ENCODE data around the gene MAP1LC3B.

Gene MAP1LC3B

GRCh38 chr16:87391950-87392820, at the start of gene MAP1LC3B:
Gene MAP1LC3B, plus strand, starts transcription at chr16:87392336. Its CDS starts 92 bp downstream, at chr16:87392428.
- ChIA-PET CTCF (interaction anchor here (0.9 to 7.9 kb wide), 8 partner anchors 9 to 377 kb away, joined by 3 to 53 read pairs (median 8); partner anchors contain the start of gene FBXO31), POLR2A (interaction anchor here (1.6 kb wide), 1 partner anchor 9 kb away, joined by 7 read pairs; the partner anchor contains the start of gene FBXO31)
- peak; percentile 59 for DNase-seq (ENCODE audit: low read depth, low spot score)
- no peak for TF ChIP-seq CTCF (IDR thresholded peaks at IDR 0.05; ENCODE audit: insufficient read depth, low read length, missing control alignments)
- peak within 1 kb of the TSS; percentile 81 for H3K4me3 ChIP-seq (ENCODE audit: low read depth, low read length)

- TF ChIP-seq CTCF (IDR thresholded peaks at IDR 0.05; ENCODE audit: insufficient read depth, low read length, missing control alignments) = no peak
- CTCF ChIA-PET = interaction anchor here (0.9 to 3.0 kb wide), 2 partner anchors 9 to 18 kb away, joined by 4 to 10 read pairs; no protein-coding TSS in a partner anchor
- no peak overlapping the region for H3K4me3 ChIP-seq (ENCODE audit: low read depth, low read length)
- DNase-seq (ENCODE audit: low read depth, low spot score) = no peak
- POLR2A ChIA-PET = no interaction called here
Observed at GRCh38 chr16:87342504-87342903, 49.6 kb upstream of the MAP1LC3B start.

- no peak for DNase-seq (ENCODE audit: low read depth, low spot score)
- ChIA-PET POLR2A (no interaction called here), CTCF (interaction anchor here (3.0 kb wide), 1 partner anchor 19 kb away, joined by 10 read pairs; no protein-coding TSS in a partner anchor)
- H3K4me3 ChIP-seq (ENCODE audit: low read depth, low read length) = no peak overlapping the region
- TF ChIP-seq CTCF (IDR thresholded peaks at IDR 0.05; ENCODE audit: insufficient read depth, low read length, missing control alignments) = no peak
Observed at GRCh38 chr16:87342978-87343752, 49.0 kb upstream of the MAP1LC3B start.

- POLR2A ChIA-PET = no interaction called here
- no peak for TF ChIP-seq CTCF (IDR thresholded peaks at IDR 0.05; ENCODE audit: insufficient read depth, low read length, missing control alignments)
- DNase-seq (ENCODE audit: low read depth, low spot score) = no peak
- no peak overlapping the region for H3K4me3 ChIP-seq (ENCODE audit: low read depth, low read length)
- CTCF ChIA-PET = interaction anchor here (3.0 kb wide), 1 partner anchor 19 kb away, joined by 10 read pairs; no protein-coding TSS in a partner anchor
Observed at GRCh38 chr16:87343753-87344050, 48.4 kb upstream of the MAP1LC3B start.

GRCh38 chr16:87344165-87344930, 47.8 kb upstream of the MAP1LC3B start:
- H3K4me3 ChIP-seq (ENCODE audit: low read depth, low read length) = no peak overlapping the region
- CTCF ChIA-PET = interaction anchor here (3.0 kb wide), 1 partner anchor 20 kb away, joined by 10 read pairs; no protein-coding TSS in a partner anchor
- DNase-seq (ENCODE audit: low read depth, low spot score) = no peak
- POLR2A ChIA-PET = no interaction called here
- no peak for TF ChIP-seq CTCF (IDR thresholded peaks at IDR 0.05; ENCODE audit: insufficient read depth, low read length, missing control alignments)

All from AG04449 (cell line).